Muscle of back (tissue), 13 donors: ENCODE measurements around the gene CXCR6. TPM values are rescaled to one million over a fixed set of nuclear protein-coding genes. Genes with fewer than 3 reads are reported as not detected.

ENCODE experiments used
- DNase-seq, 3 donors: peaks; one replicate each; pipeline versions ENCODE4 v3.0.0 to v3.0.0-alpha.2; 2013
- long read RNA-seq, 9 donors: transcript quantifications; one replicate each; lab custom pipeline, GENCODE V29; 2026
- polyA plus RNA-seq, 10 donors: library from polyadenylated mRNA; unstranded; fragments of 120-200 nt; gene quantifications; one replicate each; pipeline ENCODE4 v1.2.1, GENCODE V29; 2013; ENCODE audit not compliant: insufficient read length in 10 of 10

The CXCR6 gene
- polyA plus RNA-seq = under 1 TPM; 0.12 to 0.66 (median 0.34) TPM
- long read RNA-seq, donor 1, partial matches to known transcripts = 0 of 1 reads
- long read RNA-seq, donor 1, other reads (novel, unspliced or antisense) = 0 of 1 reads
- long read RNA-seq, donor 2 = 0 reads
- long read RNA-seq, donor 3 = 0 reads
- long read RNA-seq, donor 4 = 0 reads
- long read RNA-seq, donor 5 = 0 reads
- long read RNA-seq, donor 6 = 0 reads
- long read RNA-seq, donor 7 = 0 reads
- long read RNA-seq, donor 8 = 0 reads
- long read RNA-seq, donor 9 = 0 reads

- no peak for DNase-seq
Observed at GRCh38 chr3:45943207-45943846, at the start of gene CXCR6. CXCR6 (plus strand) TSS chr3:45943464; CDS start chr3:45946482, 3,018 bp downstream.

- DNase-seq = no peak
Observed at GRCh38 chr3:45894015-45894414, 49.2 kb upstream of the CXCR6 start.

- DNase-seq = no peak
Observed at GRCh38 chr3:45895686-45896468, 47.4 kb upstream of the CXCR6 start.

- peak in 1 of 3 donors; percentile 9 for DNase-seq
Observed at GRCh38 chr3:45896956-45897355, 46.3 kb upstream of the CXCR6 start.

- DNase-seq = no peak
Observed at GRCh38 chr3:45904931-45905330, 38.3 kb upstream of the CXCR6 start.

- DNase-seq = no peak
Observed at GRCh38 chr3:45905755-45906154, 37.5 kb upstream of the CXCR6 start.

- no peak for DNase-seq
Observed at GRCh38 chr3:45906681-45907407, 36.4 kb upstream of the CXCR6 start.

- peak in 1 of 3 donors; percentile 20 for DNase-seq
Observed at GRCh38 chr3:45907769-45908705, 35.2 kb upstream of the CXCR6 start.

GRCh38 chr3:45908761-45909160 lies 34.5 kb upstream of the CXCR6 start:
- no peak for DNase-seq

GRCh38 chr3:45909542-45909941 lies 33.7 kb upstream of the CXCR6 start:
- no peak for DNase-seq

GRCh38 chr3:45910892-45911291 lies 32.4 kb upstream of the CXCR6 start:
- DNase-seq = no peak

- DNase-seq = no peak
Observed at GRCh38 chr3:45911511-45912226, 31.6 kb upstream of the CXCR6 start.

GRCh38 chr3:45912435-45912834 lies 30.8 kb upstream of the CXCR6 start:
- no peak for DNase-seq

GRCh38 chr3:45914362-45915058 lies 28.8 kb upstream of the CXCR6 start:
- no peak for DNase-seq

GRCh38 chr3:45915059-45915439 lies 28.2 kb upstream of the CXCR6 start:
- DNase-seq = no peak

- no peak for DNase-seq
Observed at GRCh38 chr3:45915518-45916231, 27.6 kb upstream of the CXCR6 start.

- no peak for DNase-seq
Observed at GRCh38 chr3:45917146-45917898, 25.9 kb upstream of the CXCR6 start.
